ENCODE results near the gene MEGF6. TPM values are rescaled to one million over a fixed set of nuclear protein-coding genes. Genes with fewer than 3 reads are reported as not detected.

MEGF6 gene
- total and polyA plus RNA-seq, 2 of the 8 experiments (the other 6 are each of a cell fraction or from before 2014, with no cell fraction given), result 4.1 to 14.8 TPM

- Histone ChIP-seq H3K4me2 (ENCODE audit: insufficient read depth in 1 of 2, low read depth in 2 of 2, low read length in 2 of 2) (no peak overlapping the region), H3K27me3 (replicated peaks in 1 of 4; ENCODE audit: control insufficient read depth in 3 of 4, extremely low read depth in 1 of 4, insufficient read depth in 3 of 4, low read length in 3 of 4) (no peaks in the 10 kb centered on the region), H3K27ac (ENCODE audit: low read depth, low read length) (no peak overlapping the region), H3K23ac (ENCODE audit: insufficient read length) (no peak overlapping the region), H3K56ac (replicated peaks; ENCODE audit: insufficient read length, low read depth, low read length) (no peak overlapping the region), H3K36me3 (ENCODE audit: control insufficient read depth in 2 of 4, insufficient read depth in 4 of 4, low read length in 3 of 4) (no peaks in the 10 kb centered on the region), H4K91ac (replicated peaks; ENCODE audit: insufficient read length, low read length) (peak overlapping the region; percentile 53), H3K4ac (replicated peaks; ENCODE audit: insufficient read length, low read depth, low read length) (peak overlapping the region; percentile 60), H2BK15ac (ENCODE audit: low read length) (peak overlapping the region; percentile 61; the same call in 1 of the 2 replicates), H4K20me1 (replicated peaks in 1 of 2; ENCODE audit: control insufficient read depth in 1 of 2, insufficient read depth in 2 of 2, low read length in 2 of 2) (no peaks in the 10 kb centered on the region), H2BK120ac (replicated peaks; ENCODE audit: low read depth, low read length) (no peak overlapping the region), H4K8ac (ENCODE audit: extremely low read depth, insufficient read depth, low read length) (no peak overlapping the region), H2BK5ac (ENCODE audit: low read depth, low read length) (peak overlapping the region; percentile 82; the same call in 1 of the 2 replicates), H3K23me2 (ENCODE audit: low read depth, low read length) (no peaks in the 10 kb centered on the region), H3K9ac (replicated peaks in 1 of 4; ENCODE audit: extremely low read depth in 1 of 4, low read depth in 3 of 4, low read length in 3 of 4) (no peak overlapping the region), H2AK5ac (ENCODE audit: low read depth, low read length) (no peak overlapping the region), H3K14ac (ENCODE audit: insufficient read length) (no peak overlapping the region), H2BK20ac (ENCODE audit: low read length) (0 out of 2 replicates have a peak overlapping the region, but pooled peaks have one; percentile 48), H4K5ac (ENCODE audit: insufficient read length, low read depth, low read length) (no peak overlapping the region), H3K79me1 (ENCODE audit: low read depth, low read length) (0 out of 2 replicates have a peak, but pooled peaks cover 2% of the 10 kb centered on the region), H3K4me1 (replicated peaks in 1 of 4; ENCODE audit: control insufficient read depth in 3 of 4, insufficient read depth in 4 of 4, low read length in 3 of 4) (peaks cover 0 to 31% (median 22%) of the 10 kb centered on the region in 4 experiments; a peak in 6 of 7 replicates), H2AFZ (ENCODE audit: low read length) (no peak overlapping the region), H3K79me2 (ENCODE audit: control insufficient read depth in 1 of 2, insufficient read depth in 2 of 2, low read length in 2 of 2) (no peaks in the 10 kb centered on the region), H3K9me3 (ENCODE audit: insufficient read depth in 2 of 2, low read depth in 1 of 2, low read length in 1 of 2) (no peaks in the 10 kb centered on the region), H3K18ac (ENCODE audit: extremely low read depth, low read length) (peak overlapping the region; percentile 78), H2BK12ac (ENCODE audit: low read depth, low read length) (no peak overlapping the region), H3K4me3 (ENCODE audit: extremely low read depth in 1 of 4, insufficient read depth in 2 of 4, low read depth in 3 of 4, low read length in 4 of 4) (no peak overlapping the region)
- ChIA-PET CTCF (ENCODE audit: partially characterized antibody) (interaction anchor here (0.7 to 4.8 kb wide), 7 partner anchors 9 to 44 kb away, joined by 3 to 35 read pairs (median 5); no protein-coding TSS in a partner anchor), POLR2A (ENCODE audit: partially characterized antibody) (interaction anchor here (1.2 to 2.0 kb wide), 2 partner anchors 10 to 12 kb away, joined by 4 to 8 read pairs; no protein-coding TSS in a partner anchor)
- whole genome bisulfite sequencing, 2 experiments (ENCODE audit: extremely low coverage in 1 of 2, insufficient coverage in 1 of 2, insufficient read length in 1 of 2, insufficient replicate concordance in 2 of 2, low coverage in 1 of 2, low lambda C conversion rate in 2 of 2, missing lambda C conversion rate in 1 of 2), result 63% methylated on average over 11 of the region's 11 CpGs; no CpG with 5 or more reads in 1 of the 2 experiments
- no peak for FAIRE-seq
- TF ChIP-seq MAX (IDR thresholded peaks at IDR 0.05) (peak; percentile 39), EZH2 (IDR thresholded peaks at IDR 0.05; ENCODE audit: low read depth, low read length, severe bottlenecking) (no peak)
- DNase-seq (ENCODE audit: low read depth in 1 of 2, low spot score in 2 of 2), result no peak
Measured at GRCh38 chr1:3597599-3597964, 13.7 kb downstream of the MEGF6 start.

All from H1 (cell line).